ENCODE data around the gene RTN4R. TPM values are rescaled to one million over a fixed set of nuclear protein-coding genes. Genes with fewer than 3 reads are reported as not detected.

RTN4R gene
- total RNA-seq, 1 experiment from 2014 or later = 16.3 TPM

DNA sequence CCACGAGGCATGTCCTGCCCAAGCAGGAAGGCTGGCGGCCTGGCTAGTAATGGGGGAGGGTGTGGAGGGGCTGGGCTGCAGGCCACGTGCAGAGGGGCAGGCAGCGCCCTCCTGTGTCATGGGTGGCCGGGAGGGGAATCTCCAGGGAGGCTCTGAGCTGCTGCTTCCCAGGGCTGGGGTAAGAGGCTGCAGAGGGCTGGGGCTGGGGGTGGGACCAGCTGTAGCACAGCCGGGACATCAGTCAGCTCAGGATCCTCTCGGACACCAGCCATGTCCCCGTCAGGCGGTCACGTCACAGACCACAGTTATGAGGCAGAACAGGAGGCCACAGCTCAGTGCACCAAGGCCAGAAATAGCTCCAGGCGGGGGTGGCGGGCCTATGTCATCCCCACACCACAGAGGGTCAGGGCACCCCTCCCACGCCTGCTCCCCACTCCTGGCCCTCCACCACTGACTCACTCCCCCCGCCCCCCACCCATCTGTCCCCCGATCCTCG, 21.1 kb downstream of the RTN4R start:
- Histone ChIP-seq H3K4me1 (ENCODE audit: control insufficient read depth, insufficient read depth, low read length) (peaks cover 4% of the 10 kb centered on the region; the same call in 1 of the 2 replicates), H3K9me3 (ENCODE audit: control insufficient read depth, insufficient read depth, low read depth, low read length) (no peaks in the 10 kb centered on the region), H3K4me3 (ENCODE audit: low read depth in 2 of 2, low read length in 2 of 2) (no peak overlapping the region), H3K27ac (ENCODE audit: low read length) (no peak overlapping the region), H3K27me3 (ENCODE audit: control insufficient read depth, insufficient read depth, low read length) (no peaks in the 10 kb centered on the region), H3K36me3 (ENCODE audit: control insufficient read depth, insufficient read depth, low read length) (no peaks in the 10 kb centered on the region)
- POLR2A ChIA-PET = no interaction called here
- intact Hi-C loops (cut with micrococcal nuclease; ENCODE audit: unreplicated experiment) = no loop called here
- BruUV-seq (replicated peaks) = no TSS peak
- no peak for DNase-seq (ENCODE audit: low read depth, low spot score)
- ATAC-seq = no peak
- CTCF ChIA-PET = interaction anchor here (0.8 kb wide), 1 partner anchor 9 kb away, joined by 4 read pairs; no protein-coding TSS in a partner anchor
- no peak for TF ChIP-seq REST (IDR thresholded peaks at IDR 0.05; ENCODE audit: insufficient read depth in 1 of 2, low read depth in 2 of 2, low read length in 1 of 2)
- TF ChIP-seq, protein P1, sequence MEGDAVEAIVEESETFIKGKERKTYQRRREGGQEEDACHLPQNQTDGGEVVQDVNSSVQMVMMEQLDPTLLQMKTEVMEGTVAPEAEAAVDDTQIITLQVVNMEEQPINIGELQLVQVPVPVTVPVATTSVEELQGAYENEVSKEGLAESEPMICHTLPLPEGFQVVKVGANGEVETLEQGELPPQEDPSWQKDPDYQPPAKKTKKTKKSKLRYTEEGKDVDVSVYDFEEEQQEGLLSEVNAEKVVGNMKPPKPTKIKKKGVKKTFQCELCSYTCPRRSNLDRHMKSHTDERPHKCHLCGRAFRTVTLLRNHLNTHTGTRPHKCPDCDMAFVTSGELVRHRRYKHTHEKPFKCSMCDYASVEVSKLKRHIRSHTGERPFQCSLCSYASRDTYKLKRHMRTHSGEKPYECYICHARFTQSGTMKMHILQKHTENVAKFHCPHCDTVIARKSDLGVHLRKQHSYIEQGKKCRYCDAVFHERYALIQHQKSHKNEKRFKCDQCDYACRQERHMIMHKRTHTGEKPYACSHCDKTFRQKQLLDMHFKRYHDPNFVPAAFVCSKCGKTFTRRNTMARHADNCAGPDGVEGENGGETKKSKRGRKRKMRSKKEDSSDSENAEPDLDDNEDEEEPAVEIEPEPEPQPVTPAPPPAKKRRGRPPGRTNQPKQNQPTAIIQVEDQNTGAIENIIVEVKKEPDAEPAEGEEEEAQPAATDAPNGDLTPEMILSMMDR (IDR thresholded peaks at IDR 0.05) = no peak
- no peak for TF ChIP-seq TCF7L2 (IDR thresholded peaks at IDR 0.05; ENCODE audit: low read depth, low read length)
- no peak for TF ChIP-seq POLR2AphosphoS5 (IDR thresholded peaks at IDR 0.05; ENCODE audit: low read depth, low read length)
- no peak for TF ChIP-seq SIN3A (IDR thresholded peaks at IDR 0.05; ENCODE audit: borderline replicate concordance, insufficient read depth, low read depth, low read length)
- in situ Hi-C loops (cut with HindIII; ENCODE audit: low pct_unique_long_range_greater_than_20kb, low sequenced_read_pairs) = no loop called here

DNA sequence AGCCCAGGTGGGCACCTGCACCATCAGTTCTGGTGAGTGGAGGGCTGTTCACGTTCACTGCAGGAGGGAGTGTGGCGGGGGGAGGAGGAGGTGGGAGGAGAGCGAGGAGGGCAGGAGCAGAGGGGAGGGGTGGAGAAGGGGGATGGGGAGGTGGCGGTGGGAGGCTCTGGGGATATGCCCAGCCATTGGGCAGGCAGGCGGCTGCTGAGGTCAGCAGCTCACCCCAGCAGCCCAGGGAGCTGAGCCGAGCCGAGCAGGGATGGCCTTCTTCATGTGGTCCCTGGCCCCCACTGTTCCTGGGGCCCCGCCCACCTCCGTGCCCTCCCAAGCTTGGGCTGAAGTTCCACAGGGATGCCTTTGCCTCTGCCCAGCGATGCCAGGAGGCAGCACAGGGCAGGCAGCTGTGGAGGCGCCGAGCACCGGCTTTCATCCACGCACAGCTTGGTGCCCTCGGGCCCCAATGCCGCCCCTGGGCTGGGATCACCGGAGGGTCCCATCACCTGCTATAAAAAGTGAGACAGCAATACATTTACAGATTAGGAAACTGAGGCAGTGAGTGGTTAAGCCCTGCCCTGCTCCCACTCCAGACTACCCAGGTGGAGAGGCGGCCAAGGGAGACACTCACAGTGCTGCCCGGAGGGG, 21.6 kb downstream of the RTN4R start:
- in situ Hi-C loops (cut with HindIII; ENCODE audit: low pct_unique_long_range_greater_than_20kb, low sequenced_read_pairs) = no loop called here
- POLR2A ChIA-PET = no interaction called here
- no peak for DNase-seq (ENCODE audit: low read depth, low spot score)
- Histone ChIP-seq H3K27ac (ENCODE audit: low read length) (no peak overlapping the region), H3K4me3 (ENCODE audit: low read depth in 2 of 2, low read length in 2 of 2) (no peak overlapping the region), H3K4me1 (ENCODE audit: control insufficient read depth, insufficient read depth, low read length) (peaks cover 4% of the 10 kb centered on the region; the same call in 1 of the 2 replicates), H3K27me3 (ENCODE audit: control insufficient read depth, insufficient read depth, low read length) (no peaks in the 10 kb centered on the region), H3K36me3 (ENCODE audit: control insufficient read depth, insufficient read depth, low read length) (no peaks in the 10 kb centered on the region), H3K9me3 (ENCODE audit: control insufficient read depth, insufficient read depth, low read depth, low read length) (no peaks in the 10 kb centered on the region)
- CTCF ChIA-PET = interaction anchor here (0.8 kb wide), 1 partner anchor 9 kb away, joined by 4 read pairs; no protein-coding TSS in a partner anchor
- intact Hi-C loops (cut with micrococcal nuclease; ENCODE audit: unreplicated experiment) = no loop called here
- TF ChIP-seq SIN3A (IDR thresholded peaks at IDR 0.05; ENCODE audit: borderline replicate concordance, insufficient read depth, low read depth, low read length) = no peak
- TF ChIP-seq POLR2AphosphoS5 (IDR thresholded peaks at IDR 0.05; ENCODE audit: low read depth, low read length) = no peak
- no peak for TF ChIP-seq TCF7L2 (IDR thresholded peaks at IDR 0.05; ENCODE audit: low read depth, low read length)
- TF ChIP-seq, protein P1 (IDR thresholded peaks at IDR 0.05) = no peak
- TF ChIP-seq REST (IDR thresholded peaks at IDR 0.05; ENCODE audit: insufficient read depth in 1 of 2, low read depth in 2 of 2, low read length in 1 of 2) = no peak
- no TSS peak for BruUV-seq (replicated peaks)
- no peak for ATAC-seq

Data from Panc1 (cell line).